Activated T-helper 1 cell treated with anti-CD3 and anti-CD28 coated beads, Interleukin-2, amount 50 U/mL, for 16 hours (primary cell): ENCODE measurements around the gene FKBP15.

Source experiments
- DNase-seq, 2 donors: peaks; one replicate each; pipeline ENCODE4 v3.0.0-alpha.2; 2020; ENCODE audit warnings: low read depth in 1 of 2, low spot score in 1 of 2

Gene FKBP15

GRCh38 chr9:113184539-113184938 lies 36.5 kb downstream of the FKBP15 start:
- DNase-seq, result no peak

GRCh38 chr9:113183956-113184488 lies 37.1 kb downstream of the FKBP15 start:
- no peak for DNase-seq

- DNase-seq, result no peak
These were observed 39.9 kb downstream of the FKBP15 start for GRCh38 chr9:113181165-113181564.

GRCh38 chr9:113179839-113180238 lies 41.2 kb downstream of the FKBP15 start:
- no peak for DNase-seq

- no peak for DNase-seq
These were observed 43.0 kb downstream of the FKBP15 start for GRCh38 chr9:113178087-113178486.

- no peak for DNase-seq
These were observed 43.8 kb downstream of the FKBP15 start for GRCh38 chr9:113177251-113177650.

GRCh38 chr9:113176803-113177202 lies 44.3 kb downstream of the FKBP15 start:
- DNase-seq, result no peak

GRCh38 chr9:113173341-113173740 lies 47.7 kb downstream of the FKBP15 start:
- DNase-seq, result no peak

- no peak for DNase-seq
These were observed 52.3 kb downstream of the FKBP15 start for GRCh38 chr9:113168809-113169208.

- no peak for DNase-seq
These were observed 55.0 kb downstream of the FKBP15 start for GRCh38 chr9:113166039-113166438.

- no peak for DNase-seq
These were observed 56.4 kb downstream of the FKBP15 start for GRCh38 chr9:113164536-113165300.

GRCh38 chr9:113163001-113163400 lies 58.1 kb downstream of the FKBP15 start:
- DNase-seq, result no peak

- DNase-seq, result no peak
These were observed 60.5 kb downstream of the FKBP15 start for GRCh38 chr9:113160571-113160970.

GRCh38 chr9:113158446-113158845 lies 62.6 kb downstream of the FKBP15 start:
- no peak for DNase-seq

GRCh38 chr9:113156880-113157279 lies 64.2 kb downstream of the FKBP15 start:
- DNase-seq, result no peak

- no peak for DNase-seq
These were observed 65.0 kb downstream of the FKBP15 start for GRCh38 chr9:113155911-113156588.

- DNase-seq, result no peak
These were observed 66.1 kb downstream of the FKBP15 start for GRCh38 chr9:113154946-113155345.

GRCh38 chr9:113154471-113154870 lies 66.6 kb downstream of the FKBP15 start:
- no peak for DNase-seq

- DNase-seq, result no peak
These were observed 67.5 kb downstream of the FKBP15 start for GRCh38 chr9:113153599-113153998.

- no peak for DNase-seq
These were observed 68.4 kb downstream of the FKBP15 start for GRCh38 chr9:113152699-113153098.

- DNase-seq, result no peak
These were observed 69.1 kb downstream of the FKBP15 start for GRCh38 chr9:113151696-113152630.
